ENCODE results near the gene GSTK1. TPM values are rescaled to one million over a fixed set of nuclear protein-coding genes. Genes with fewer than 3 reads are reported as not detected.
A peak's percentile ranks its signal among the peaks of the same experiment; 100 is the strongest.

The GSTK1 gene
- total and polyA plus RNA-seq, 9 of the 15 experiments (the other 6 are each of a cell fraction or from before 2014, with no cell fraction given) = 155 to 441 (median 233) TPM

DNA sequence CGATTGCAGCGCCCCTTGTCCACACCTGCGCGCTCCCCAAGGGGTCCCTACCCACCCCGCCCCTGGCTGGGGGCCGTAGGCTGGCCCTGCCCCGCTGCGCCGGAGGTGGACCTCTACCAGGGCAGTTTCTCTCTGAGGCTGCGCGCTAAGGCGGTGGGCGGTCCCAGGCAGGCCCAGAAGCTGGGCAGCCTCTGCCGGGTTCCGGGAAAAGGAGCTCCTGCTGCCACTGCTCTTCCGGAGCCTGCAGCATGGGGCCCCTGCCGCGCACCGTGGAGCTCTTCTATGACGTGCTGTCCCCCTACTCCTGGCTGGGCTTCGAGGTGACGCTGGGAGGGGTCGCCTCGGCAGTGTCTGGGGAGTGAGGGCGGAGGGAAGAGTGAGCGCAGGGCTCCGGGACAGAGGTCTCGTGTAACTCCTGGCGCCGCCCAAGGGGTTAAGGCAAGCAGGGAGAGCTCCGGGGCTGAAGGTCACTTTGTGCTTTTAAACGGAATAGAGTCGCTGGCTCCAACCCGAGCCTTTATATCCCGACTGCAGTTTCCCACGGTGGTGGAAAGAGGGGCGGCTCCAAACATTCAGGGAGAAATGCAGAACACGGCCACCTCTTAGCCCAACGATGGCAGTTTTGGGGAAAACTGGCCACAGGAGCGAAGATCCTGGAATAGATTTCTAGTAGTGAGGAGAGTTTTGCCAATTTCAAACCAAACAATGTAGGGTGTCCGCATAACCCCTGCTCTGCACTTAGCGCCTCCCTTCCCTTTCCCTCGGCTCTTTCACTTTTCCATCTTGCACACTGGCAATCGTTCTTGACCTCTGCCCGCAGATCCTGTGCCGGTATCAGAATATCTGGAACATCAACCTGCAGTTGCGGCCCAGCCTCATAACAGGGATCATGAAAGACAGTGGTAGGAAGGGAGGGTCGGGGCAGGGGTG lies at the start of gene GSTK1 (continued):
- TF ChIP-seq POLR2A (conservative IDR thresholded peaks at IDR 0.05) = peak; percentile 99
- 0 out of 2 replicates have a peak, but pooled peaks have one; percentile 11 for TF ChIP-seq MTA1 (IDR thresholded peaks at IDR 0.05; ENCODE audit: borderline replicate concordance)
- TF ChIP-seq CREB1 (IDR thresholded peaks at IDR 0.05) = 0 out of 2 replicates have a peak, but pooled peaks have one; percentile 44
- TF ChIP-seq CREB1 (CRISPR knock-in tag; IDR thresholded peaks at IDR 0.05) = no peak; the same call in 1 of the 2 replicates
- no peak for TF ChIP-seq MAFF (IDR thresholded peaks at IDR 0.05; ENCODE audit: low read length)
- no peak for TF ChIP-seq STAT5A (IDR thresholded peaks at IDR 0.05; ENCODE audit: borderline replicate concordance, low read length)
- no peak for TF ChIP-seq LEF1 (IDR thresholded peaks at IDR 0.05)
- TF ChIP-seq HDGF (IDR thresholded peaks at IDR 0.05) = 0 out of 2 replicates have a peak, but pooled peaks have one; percentile 12
- TF ChIP-seq ZEB2 (IDR thresholded peaks at IDR 0.05) = 0 out of 2 replicates have a peak, but pooled peaks have one; percentile 24
- TF ChIP-seq, protein P1, sequence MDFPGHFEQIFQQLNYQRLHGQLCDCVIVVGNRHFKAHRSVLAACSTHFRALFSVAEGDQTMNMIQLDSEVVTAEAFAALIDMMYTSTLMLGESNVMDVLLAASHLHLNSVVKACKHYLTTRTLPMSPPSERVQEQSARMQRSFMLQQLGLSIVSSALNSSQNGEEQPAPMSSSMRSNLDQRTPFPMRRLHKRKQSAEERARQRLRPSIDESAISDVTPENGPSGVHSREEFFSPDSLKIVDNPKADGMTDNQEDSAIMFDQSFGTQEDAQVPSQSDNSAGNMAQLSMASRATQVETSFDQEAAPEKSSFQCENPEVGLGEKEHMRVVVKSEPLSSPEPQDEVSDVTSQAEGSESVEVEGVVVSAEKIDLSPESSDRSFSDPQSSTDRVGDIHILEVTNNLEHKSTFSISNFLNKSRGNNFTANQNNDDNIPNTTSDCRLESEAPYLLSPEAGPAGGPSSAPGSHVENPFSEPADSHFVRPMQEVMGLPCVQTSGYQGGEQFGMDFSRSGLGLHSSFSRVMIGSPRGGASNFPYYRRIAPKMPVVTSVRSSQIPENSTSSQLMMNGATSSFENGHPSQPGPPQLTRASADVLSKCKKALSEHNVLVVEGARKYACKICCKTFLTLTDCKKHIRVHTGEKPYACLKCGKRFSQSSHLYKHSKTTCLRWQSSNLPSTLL (IDR thresholded peaks at IDR 0.05) = no peak
- peak; percentile 73; the same call in 1 of the 2 replicates for TF ChIP-seq HNRNPL (IDR thresholded peaks at IDR 0.05; ENCODE audit: low read depth, low read length)
- TF ChIP-seq TRIM28 (IDR thresholded peaks at IDR 0.05) = peak; percentile 69; the same call in 1 of the 2 replicates
- no peak for TF ChIP-seq SAFB (IDR thresholded peaks at IDR 0.05; ENCODE audit: borderline replicate concordance, low read depth, low read length)
- no peak for TF ChIP-seq ZNF121 (CRISPR knock-in tag; conservative IDR thresholded peaks at IDR 0.05)
- peak; percentile 40; the same call in 1 of the 2 replicates for TF ChIP-seq MXI1 (IDR thresholded peaks at IDR 0.05; ENCODE audit: low read depth, low read length)
- TF ChIP-seq NR1H2 (CRISPR knock-in tag; IDR thresholded peaks at IDR 0.05) = peak; percentile 78; the same call in 1 of the 2 replicates
- TF ChIP-seq HIVEP1 (CRISPR knock-in tag; IDR thresholded peaks at IDR 0.05) = peak; percentile 11; the same call in 1 of the 2 replicates
- no peak for TF ChIP-seq ZKSCAN8 (CRISPR knock-in tag; IDR thresholded peaks at IDR 0.05)
- 0 out of 2 replicates have a peak, but pooled peaks have one; percentile 55 for TF ChIP-seq ZNF165 (CRISPR knock-in tag; IDR thresholded peaks at IDR 0.05; ENCODE audit: borderline replicate concordance)
- TF ChIP-seq, protein P2, sequence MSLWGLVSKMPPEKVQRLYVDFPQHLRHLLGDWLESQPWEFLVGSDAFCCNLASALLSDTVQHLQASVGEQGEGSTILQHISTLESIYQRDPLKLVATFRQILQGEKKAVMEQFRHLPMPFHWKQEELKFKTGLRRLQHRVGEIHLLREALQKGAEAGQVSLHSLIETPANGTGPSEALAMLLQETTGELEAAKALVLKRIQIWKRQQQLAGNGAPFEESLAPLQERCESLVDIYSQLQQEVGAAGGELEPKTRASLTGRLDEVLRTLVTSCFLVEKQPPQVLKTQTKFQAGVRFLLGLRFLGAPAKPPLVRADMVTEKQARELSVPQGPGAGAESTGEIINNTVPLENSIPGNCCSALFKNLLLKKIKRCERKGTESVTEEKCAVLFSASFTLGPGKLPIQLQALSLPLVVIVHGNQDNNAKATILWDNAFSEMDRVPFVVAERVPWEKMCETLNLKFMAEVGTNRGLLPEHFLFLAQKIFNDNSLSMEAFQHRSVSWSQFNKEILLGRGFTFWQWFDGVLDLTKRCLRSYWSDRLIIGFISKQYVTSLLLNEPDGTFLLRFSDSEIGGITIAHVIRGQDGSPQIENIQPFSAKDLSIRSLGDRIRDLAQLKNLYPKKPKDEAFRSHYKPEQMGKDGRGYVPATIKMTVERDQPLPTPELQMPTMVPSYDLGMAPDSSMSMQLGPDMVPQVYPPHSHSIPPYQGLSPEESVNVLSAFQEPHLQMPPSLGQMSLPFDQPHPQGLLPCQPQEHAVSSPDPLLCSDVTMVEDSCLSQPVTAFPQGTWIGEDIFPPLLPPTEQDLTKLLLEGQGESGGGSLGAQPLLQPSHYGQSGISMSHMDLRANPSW (CRISPR knock-in tag; IDR thresholded peaks at IDR 0.05) = no peak
- TF ChIP-seq BCOR (IDR thresholded peaks at IDR 0.05) = 0 out of 2 replicates have a peak, but pooled peaks have one; percentile 36

Measured in K562 (cell line).